Colonic mucosa (tissue), 4 donors: Measurements from ENCODE around the gene OVOL1. TPM values are rescaled to one million over a fixed set of nuclear protein-coding genes. Genes with fewer than 3 reads are reported as not detected.
"Not testable (repeated sequence)": the region's sequence is repeated elsewhere in the genome, so short reads cannot be mapped to it uniquely, and the experiment has no call there.

Experiments
- DNase-seq: peaks from one replicate; pipeline ENCODE4 v3.0.0-alpha.2; 2020
- H3K27ac ChIP-seq: fragments of 200-600 bp; one replicate; pipeline ENCODE4 v1.8.0; 2021
- H3K27me3 ChIP-seq: fragments of 200-600 bp; one replicate; pipeline ENCODE4 v1.8.0; 2021
- H3K36me3 ChIP-seq: fragments of 200-600 bp; one replicate; pipeline ENCODE4 v1.8.0; 2021
- H3K4me1 ChIP-seq: fragments of 200-600 bp; one replicate; pipeline ENCODE4 v1.8.0; 2021; ENCODE audit warnings: mild to moderate bottlenecking
- H3K4me3 ChIP-seq: fragments of 200-600 bp; one replicate; pipeline ENCODE4 v1.8.0; 2021
- H3K9ac ChIP-seq, 2 donors: one replicate each; pipeline ENCODE4 v1.7.0; 2013; ENCODE audit warnings: control low read depth in 2 of 2, low read depth in 2 of 2, low read length in 2 of 2
- H3K9me3 ChIP-seq: fragments of 200-600 bp; one replicate; pipeline ENCODE4 v1.8.0; 2021
- CTCF ChIP-seq: fragments of 200-600 bp; IDR thresholded peaks from one replicate; pipeline ENCODE4 v1.8.0; 2022; ENCODE audit warnings: antibody characterized with exemption, mild to moderate bottlenecking
- intact Hi-C: fragments of 100-400 bp; cut with DNase I; formaldehyde crosslinking; loops from one replicate; pipeline ENCODE4 v1.14.1; 2022
- total RNA-seq, 2 donors: library from RNA; stranded (reverse); fragmentation: NEBNext Ultra II Directional in 1 of 2; extraction: Animal tissue kit (Norgen Biotek cat#: 25700) in 1 of 2; gene quantifications; one replicate each; pipeline ENCODE4 v1.2.1, GENCODE V29; 2021
- donor health status: healthy.
- donor health status: DM: no; HTN: no; CAD: no.
- donor health status: DM: no; HTN: no; CAD: no.

The OVOL1 gene
- total RNA-seq, 2 donors from 2014 or later, result 29.0 to 32.9 TPM

DNA sequence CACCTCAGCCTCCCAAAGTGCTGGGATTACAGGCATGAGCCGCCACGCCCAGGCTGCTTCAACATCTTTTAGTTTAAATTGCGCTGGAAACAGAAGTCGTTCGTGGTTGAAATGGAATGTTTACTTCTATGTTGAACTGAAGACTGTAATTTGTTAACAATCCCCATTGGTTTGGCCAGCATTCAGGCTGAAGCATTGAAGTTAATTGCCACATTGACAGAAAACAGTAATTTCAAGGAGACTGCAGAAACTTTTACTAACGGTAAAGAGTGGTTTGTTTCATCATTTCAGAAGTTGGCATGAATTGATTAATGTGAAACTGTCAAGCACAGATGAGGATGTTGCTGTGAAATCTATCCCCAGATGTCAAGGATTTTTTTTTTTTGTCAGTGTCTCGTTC lies 20.3 kb upstream of the OVOL1 start:
- Histone ChIP-seq H3K9me3 (no peaks in the 10 kb centered on the region), H3K4me1 (no peaks in the 10 kb centered on the region), H3K27ac (no peak overlapping the region), H3K9ac (no peak overlapping the region), H3K4me3 (no peak overlapping the region), H3K27me3 (no peaks in the 10 kb centered on the region), H3K36me3 (no peaks in the 10 kb centered on the region)
- DNase-seq, result no peak
- TF ChIP-seq CTCF, result no peak
- intact Hi-C loops, result no loop called here

DNA sequence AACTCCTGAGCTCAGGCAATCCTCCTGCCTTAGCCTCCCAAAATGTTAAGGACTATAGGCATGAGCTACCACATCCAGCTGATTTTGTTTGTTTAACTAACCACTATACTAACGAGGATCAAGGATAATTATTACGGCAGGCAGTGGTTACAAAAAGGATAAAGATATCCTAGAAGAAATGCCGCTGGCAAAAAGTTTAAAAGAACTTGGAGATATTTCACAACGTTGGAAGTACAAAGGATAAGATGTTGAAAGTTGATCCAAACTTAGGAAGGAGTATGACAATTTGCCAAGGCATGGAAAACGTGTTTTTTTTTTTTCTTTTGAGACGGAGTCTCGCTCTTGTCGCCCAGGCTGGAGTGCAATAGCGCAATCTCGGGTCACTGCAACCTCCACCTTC lies 19.5 kb upstream of the OVOL1 start:
- H3K9ac ChIP-seq, result no peak overlapping the region
- no peak overlapping the region for H3K27ac ChIP-seq
- H3K4me1 ChIP-seq, result no peaks in the 10 kb centered on the region
- H3K27me3 ChIP-seq, result no peaks in the 10 kb centered on the region
- no peak for DNase-seq
- H3K36me3 ChIP-seq, result no peaks in the 10 kb centered on the region
- no peak overlapping the region for H3K4me3 ChIP-seq
- H3K9me3 ChIP-seq, result no peaks in the 10 kb centered on the region
- intact Hi-C loops, result no loop called here
- TF ChIP-seq CTCF, result no peak

DNA sequence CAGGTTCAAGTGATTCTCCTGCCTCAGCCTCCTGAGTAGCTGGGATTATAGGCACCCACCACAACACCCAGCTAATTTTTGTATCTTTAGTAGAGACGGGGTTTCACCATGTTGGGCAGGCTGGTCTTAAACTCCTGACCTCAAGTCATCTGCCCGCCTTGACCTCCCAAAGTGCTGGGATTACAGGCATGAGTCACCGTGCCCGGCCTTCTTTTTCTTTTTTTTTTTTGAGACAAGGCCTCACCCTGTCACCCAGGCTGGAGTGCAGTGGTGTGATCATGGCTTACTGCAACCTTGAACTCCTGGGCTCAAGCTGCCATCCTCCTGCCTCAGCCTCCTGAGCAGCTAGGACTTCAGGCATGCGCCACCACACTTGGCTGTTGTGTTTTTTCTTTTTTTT lies 19.1 kb upstream of the OVOL1 start:
- H3K4me1 ChIP-seq, H3K27ac ChIP-seq, intact Hi-C loops, H3K9me3 ChIP-seq, H3K36me3 ChIP-seq, H3K4me3 ChIP-seq, DNase-seq, H3K27me3 ChIP-seq, H3K9ac ChIP-seq: not testable (repeated sequence)

GRCh38 chr11:65770951-65771567 lies 15.8 kb upstream of the OVOL1 start:
- no peak for TF ChIP-seq CTCF
- H3K4me1 ChIP-seq, result no peaks in the 10 kb centered on the region
- intact Hi-C loops, result loop anchor here (10.0 kb wide), 1 partner anchor 46 kb away; the partner anchor contains the start of gene RNASEH2C
- H3K36me3 ChIP-seq, result no peaks in the 10 kb centered on the region
- H3K27ac ChIP-seq, result no peak overlapping the region
- H3K27me3 ChIP-seq, result no peaks in the 10 kb centered on the region
- no peak overlapping the region for H3K4me3 ChIP-seq
- no peak overlapping the region for H3K9ac ChIP-seq
- no peaks in the 10 kb centered on the region for H3K9me3 ChIP-seq
- DNase-seq, result no peak

GRCh38 chr11:65771589-65772112 lies 15.2 kb upstream of the OVOL1 start:
- TF ChIP-seq CTCF, result no peak
- no peak overlapping the region for H3K4me3 ChIP-seq
- H3K4me1 ChIP-seq, result no peaks in the 10 kb centered on the region
- intact Hi-C loops, result loop anchor here (10.0 kb wide), 1 partner anchor 47 kb away; the partner anchor contains the start of gene RNASEH2C
- no peak overlapping the region for H3K27ac ChIP-seq
- H3K27me3 ChIP-seq, result no peaks in the 10 kb centered on the region
- H3K36me3 ChIP-seq, result no peaks in the 10 kb centered on the region
- no peak for DNase-seq
- no peak overlapping the region for H3K9ac ChIP-seq
- no peaks in the 10 kb centered on the region for H3K9me3 ChIP-seq

GRCh38 chr11:65773784-65774411 lies 13.0 kb upstream of the OVOL1 start:
- Histone ChIP-seq H3K27me3 (no peaks in the 10 kb centered on the region), H3K4me1 (no peaks in the 10 kb centered on the region), H3K9ac (no peak overlapping the region), H3K9me3 (no peaks in the 10 kb centered on the region), H3K4me3 (no peak overlapping the region), H3K27ac (no peak overlapping the region), H3K36me3 (peaks cover 5% of the 10 kb centered on the region)
- no peak for DNase-seq
- no peak for TF ChIP-seq CTCF
- intact Hi-C loops, result loop anchor here (10.0 kb wide), 1 partner anchor 49 kb away; the partner anchor contains the start of gene RNASEH2C
